ENCODE measurements around the gene CSTA. TPM values are rescaled to one million over a fixed set of nuclear protein-coding genes. Genes with fewer than 3 reads are reported as not detected.

Gene CSTA
- total and polyA plus RNA-seq, 2 of the 13 experiments (the other 11 are each of a cell fraction or from before 2014, with no cell fraction given), result 3.9 to 11.0 TPM

GRCh38 chr3:122310361-122310760, 14.7 kb upstream of the CSTA start:
- ChIA-PET POLR2A (no interaction called here), CTCF (ENCODE audit: low intra/inter-chr PET ratio, low total read pairs) (no interaction called here)
- Histone ChIP-seq H3K27me3 (ENCODE audit: control insufficient read depth in 1 of 2, insufficient read depth in 2 of 2, low read length in 2 of 2) (no peaks in the 10 kb centered on the region), H3K9me3 (ENCODE audit: low read length) (no peaks in the 10 kb centered on the region), H2AFZ (ENCODE audit: low read length) (no peak overlapping the region), H3K4me1 (ENCODE audit: insufficient read depth, low read length) (peaks cover 39% of the 10 kb centered on the region), H3K9ac (ENCODE audit: insufficient read depth, low read depth, low read length) (no peak overlapping the region), H3K4me2 (ENCODE audit: low read depth, low read length) (no peak overlapping the region), H4K20me1 (ENCODE audit: insufficient read depth, low read length) (no peaks in the 10 kb centered on the region), H3K4me3 (replicated peaks in 1 of 3; ENCODE audit: insufficient read depth in 1 of 3, low read depth in 2 of 3, low read length in 3 of 3) (no peak overlapping the region), H3K79me2 (ENCODE audit: insufficient read depth, low read length) (no peaks in the 10 kb centered on the region), H3K36me3 (replicated peaks in 1 of 2; ENCODE audit: control insufficient read depth in 1 of 2, insufficient read depth in 2 of 2, low read length in 2 of 2) (no peaks in the 10 kb centered on the region), H3K27ac (ENCODE audit: extremely low read length, insufficient read depth, low read length) (no peak overlapping the region)
- DNase-seq (ENCODE audit: low spot score) (no peak), FAIRE-seq (no peak), ATAC-seq (no peak)
- TF ChIP-seq ZNF484 (CRISPR knock-in tag; IDR thresholded peaks at IDR 0.05; ENCODE audit: borderline replicate concordance, low read depth) (no peak), DNMT1 (CRISPR knock-in tag; IDR thresholded peaks at IDR 0.05) (no peak), KDM5B (CRISPR knock-in tag; IDR thresholded peaks at IDR 0.05; ENCODE audit: borderline replicate concordance) (no peak), BRD4 (CRISPR knock-in tag; IDR thresholded peaks at IDR 0.05) (no peak), NR1H2 (CRISPR knock-in tag; IDR thresholded peaks at IDR 0.05; ENCODE audit: borderline replicate concordance, low read depth) (no peak), ETV6 (CRISPR knock-in tag; conservative IDR thresholded peaks at IDR 0.05) (no peak), ZNF354B (CRISPR knock-in tag; IDR thresholded peaks at IDR 0.05) (no peak), GABPB1 (CRISPR knock-in tag; IDR thresholded peaks at IDR 0.05) (no peak)
- TF ChIP-seq, protein P1, sequence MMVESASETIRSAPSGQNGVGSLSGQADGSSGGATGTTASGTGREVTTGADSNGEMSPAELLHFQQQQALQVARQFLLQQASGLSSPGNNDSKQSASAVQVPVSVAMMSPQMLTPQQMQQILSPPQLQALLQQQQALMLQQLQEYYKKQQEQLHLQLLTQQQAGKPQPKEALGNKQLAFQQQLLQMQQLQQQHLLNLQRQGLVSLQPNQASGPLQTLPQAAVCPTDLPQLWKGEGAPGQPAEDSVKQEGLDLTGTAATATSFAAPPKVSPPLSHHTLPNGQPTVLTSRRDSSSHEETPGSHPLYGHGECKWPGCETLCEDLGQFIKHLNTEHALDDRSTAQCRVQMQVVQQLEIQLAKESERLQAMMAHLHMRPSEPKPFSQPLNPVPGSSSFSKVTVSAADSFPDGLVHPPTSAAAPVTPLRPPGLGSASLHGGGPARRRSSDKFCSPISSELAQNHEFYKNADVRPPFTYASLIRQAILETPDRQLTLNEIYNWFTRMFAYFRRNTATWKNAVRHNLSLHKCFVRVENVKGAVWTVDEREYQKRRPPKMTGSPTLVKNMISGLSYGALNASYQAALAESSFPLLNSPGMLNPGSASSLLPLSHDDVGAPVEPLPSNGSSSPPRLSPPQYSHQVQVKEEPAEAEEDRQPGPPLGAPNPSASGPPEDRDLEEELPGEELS (CRISPR knock-in tag; IDR thresholded peaks at IDR 0.05), result no peak
- TF ChIP-seq, protein P2, sequence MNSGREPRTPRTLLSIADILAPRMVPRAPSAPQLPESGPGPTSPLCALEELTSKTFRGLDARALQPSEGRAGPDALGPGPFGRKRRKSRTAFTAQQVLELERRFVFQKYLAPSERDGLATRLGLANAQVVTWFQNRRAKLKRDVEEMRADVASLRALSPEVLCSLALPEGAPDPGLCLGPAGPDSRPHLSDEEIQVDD (CRISPR knock-in tag; IDR thresholded peaks at IDR 0.05; ENCODE audit: borderline replicate concordance), result no peak
- in situ Hi-C loops (cut with HindIII; ENCODE audit: extremely low pct_ligation_motif_present, low pct_unique_long_range_greater_than_20kb), result loop anchor here (5.0 kb wide), 1 partner anchor 47 kb away; no protein-coding TSS in a partner anchor
- no TSS peak for BruUV-seq (replicated peaks)
- intact Hi-C loops (cut with micrococcal nuclease; ENCODE audit: unreplicated experiment), result no loop called here
- WGBS (ENCODE audit: low lambda C conversion rate), result 5% methylated on average over 1 of the region's 1 CpG

All from HepG2 (cell line).